Type B pancreatic cell (in vitro differentiated cells): ENCODE results near the gene CROCC2. TPM values are rescaled to one million over a fixed set of nuclear protein-coding genes. Genes with fewer than 3 reads are reported as not detected.

Source experiments
- DNase-seq: peaks from one replicate; pipeline ENCODE4 v3.0.0; 2021; ENCODE audit warnings: mixed read lengths; ENCODE audit not compliant: unreplicated experiment; ENCODE audit errors: extremely low spot score
- H3K27ac Mint-ChIP-seq: 2 replicates; pipeline ENCODE4 v1.8.0; 2021; ENCODE audit warnings: mild to moderate bottlenecking, mixed read lengths
- H3K27me3 Mint-ChIP-seq: 2 replicates; pipeline ENCODE4 v1.8.0; 2021; ENCODE audit warnings: mixed read lengths
- H3K36me3 Mint-ChIP-seq: 2 replicates; pipeline ENCODE4 v1.8.0; 2021; ENCODE audit warnings: mixed read lengths
- H3K4me1 Mint-ChIP-seq: one replicate; pipeline ENCODE4 v1.8.0; 2021; ENCODE audit warnings: mixed read lengths; ENCODE audit not compliant: unreplicated experiment
- H3K4me3 Mint-ChIP-seq: 2 replicates; pipeline ENCODE4 v1.8.0; 2021; ENCODE audit warnings: mild to moderate bottlenecking, mixed read lengths
- H3K9me3 Mint-ChIP-seq: 2 replicates; pipeline ENCODE4 v1.8.0; 2021; ENCODE audit warnings: mixed read lengths
- total RNA-seq: library from RNA; stranded (reverse); gene quantifications from 2 replicates; pipeline ENCODE4 v1.2.1, GENCODE V29; 2021; ENCODE audit warnings: low replicate concordance
- TF ChIP-seq, protein P1 (sequence below): fragments of 200-600 bp; sonication (generic); conservative IDR thresholded peaks from 2 replicates; pipeline ENCODE4 v1.5.0; 2021; ENCODE audit warnings: antibody characterized with exemption, mild to moderate bottlenecking

Gene CROCC2
- total RNA-seq, 1 donor from 2014 or later = 0.68 TPM

DNA sequence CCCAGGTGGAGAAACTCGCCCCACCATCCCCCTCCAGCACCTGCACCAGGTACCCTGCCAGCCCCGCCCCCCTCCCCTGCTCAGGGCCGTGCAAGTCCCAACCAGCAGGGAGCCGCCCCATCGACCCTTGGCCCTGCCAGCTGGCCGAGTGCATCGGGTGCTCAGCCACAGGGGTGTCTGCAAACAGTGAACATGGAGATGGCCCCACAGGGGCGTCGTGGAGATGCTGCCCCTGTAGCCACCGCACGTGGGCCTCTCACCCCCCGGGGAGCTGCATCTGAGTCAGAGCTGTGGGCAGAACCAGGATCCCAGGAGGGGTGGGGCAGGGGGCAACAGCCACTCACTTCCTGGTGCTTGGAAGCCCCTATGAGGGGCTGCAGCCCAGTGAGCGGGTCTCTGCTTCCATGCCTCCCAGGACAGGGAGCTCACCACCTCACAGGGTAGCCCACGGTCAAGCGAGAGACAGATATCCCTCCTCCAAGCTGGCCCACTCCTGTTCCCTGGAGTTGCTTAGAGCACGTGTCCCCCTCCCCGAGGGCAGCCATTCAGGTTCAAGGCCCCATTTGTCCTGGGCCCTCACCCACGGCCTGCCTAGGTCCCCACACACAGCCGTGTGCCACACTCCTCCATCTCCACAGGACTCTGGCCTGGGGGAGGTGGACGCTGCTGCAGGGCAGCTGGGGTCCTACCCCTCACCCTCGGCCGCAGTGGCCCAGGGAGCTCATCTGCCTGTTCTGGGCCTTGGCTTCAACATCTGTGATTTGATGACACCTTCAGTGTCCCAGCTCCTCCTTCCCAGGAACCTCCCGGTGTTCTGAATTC lies 9.1 kb upstream of the CROCC2 start:
- no peaks in the 10 kb centered on the region for H3K9me3 Mint-ChIP-seq
- DNase-seq = no peak
- peak overlapping the region; percentile 54 for H3K4me3 Mint-ChIP-seq
- no peaks in the 10 kb centered on the region for H3K36me3 Mint-ChIP-seq
- H3K27ac Mint-ChIP-seq = peak overlapping the region; percentile 48
- no peaks in the 10 kb centered on the region for H3K27me3 Mint-ChIP-seq
- H3K4me1 Mint-ChIP-seq = peaks cover 12% of the 10 kb centered on the region
- TF ChIP-seq, protein P1, sequence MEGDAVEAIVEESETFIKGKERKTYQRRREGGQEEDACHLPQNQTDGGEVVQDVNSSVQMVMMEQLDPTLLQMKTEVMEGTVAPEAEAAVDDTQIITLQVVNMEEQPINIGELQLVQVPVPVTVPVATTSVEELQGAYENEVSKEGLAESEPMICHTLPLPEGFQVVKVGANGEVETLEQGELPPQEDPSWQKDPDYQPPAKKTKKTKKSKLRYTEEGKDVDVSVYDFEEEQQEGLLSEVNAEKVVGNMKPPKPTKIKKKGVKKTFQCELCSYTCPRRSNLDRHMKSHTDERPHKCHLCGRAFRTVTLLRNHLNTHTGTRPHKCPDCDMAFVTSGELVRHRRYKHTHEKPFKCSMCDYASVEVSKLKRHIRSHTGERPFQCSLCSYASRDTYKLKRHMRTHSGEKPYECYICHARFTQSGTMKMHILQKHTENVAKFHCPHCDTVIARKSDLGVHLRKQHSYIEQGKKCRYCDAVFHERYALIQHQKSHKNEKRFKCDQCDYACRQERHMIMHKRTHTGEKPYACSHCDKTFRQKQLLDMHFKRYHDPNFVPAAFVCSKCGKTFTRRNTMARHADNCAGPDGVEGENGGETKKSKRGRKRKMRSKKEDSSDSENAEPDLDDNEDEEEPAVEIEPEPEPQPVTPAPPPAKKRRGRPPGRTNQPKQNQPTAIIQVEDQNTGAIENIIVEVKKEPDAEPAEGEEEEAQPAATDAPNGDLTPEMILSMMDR = no peak

- no peaks in the 10 kb centered on the region for H3K36me3 Mint-ChIP-seq
- H3K4me3 Mint-ChIP-seq = peak overlapping the region; percentile 67
- H3K9me3 Mint-ChIP-seq = no peaks in the 10 kb centered on the region
- no peaks in the 10 kb centered on the region for H3K27me3 Mint-ChIP-seq
- TF ChIP-seq, protein P1 = no peak
- no peak for DNase-seq
- H3K27ac Mint-ChIP-seq = peak overlapping the region; percentile 90
- H3K4me1 Mint-ChIP-seq = peaks cover 12% of the 10 kb centered on the region
Observed at GRCh38 chr2:240898108-240898730, 7.9 kb upstream of the CROCC2 start.

DNA sequence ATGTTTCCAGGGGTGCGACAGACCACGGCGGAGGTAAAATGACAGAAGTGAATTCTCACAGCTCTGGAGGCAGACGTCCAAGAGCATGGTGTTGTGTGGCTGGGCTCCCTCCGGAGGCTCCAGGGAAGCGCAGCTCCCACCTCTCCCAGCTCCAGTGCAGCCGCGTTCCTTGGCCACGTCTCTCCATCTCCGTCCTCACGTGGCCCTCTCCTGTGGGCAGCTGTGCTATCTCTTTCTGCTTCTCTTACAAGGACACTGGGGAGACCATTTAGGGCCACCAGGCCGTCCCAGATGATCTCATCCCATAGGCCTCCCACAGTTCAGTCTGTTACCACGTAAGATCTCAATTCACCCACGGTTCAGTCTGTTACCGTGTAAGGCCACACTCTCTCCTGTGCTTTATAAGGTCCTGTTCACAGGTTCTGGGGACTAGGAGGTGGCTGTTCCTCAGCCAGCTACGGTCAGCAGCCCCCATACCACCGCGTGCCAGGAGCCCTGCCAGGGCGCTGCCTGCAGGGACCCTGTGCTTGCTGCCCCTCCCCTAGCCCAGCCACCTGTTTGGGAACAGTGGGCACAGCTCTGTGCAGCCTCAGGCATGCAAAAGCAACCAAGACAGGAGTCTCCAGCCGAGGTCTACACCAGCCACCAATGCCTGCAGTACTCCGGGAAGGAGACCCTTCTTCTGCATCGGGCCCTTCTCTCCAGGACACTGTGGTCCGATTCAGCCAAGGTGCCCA lies 7.2 kb upstream of the CROCC2 start:
- no peaks in the 10 kb centered on the region for H3K36me3 Mint-ChIP-seq
- TF ChIP-seq, protein P1 = no peak
- H3K27ac Mint-ChIP-seq = peak overlapping the region; percentile 90
- no peak for DNase-seq
- peak overlapping the region; percentile 67 for H3K4me3 Mint-ChIP-seq
- no peaks in the 10 kb centered on the region for H3K27me3 Mint-ChIP-seq
- no peaks in the 10 kb centered on the region for H3K9me3 Mint-ChIP-seq
- peaks cover 8% of the 10 kb centered on the region for H3K4me1 Mint-ChIP-seq

DNA sequence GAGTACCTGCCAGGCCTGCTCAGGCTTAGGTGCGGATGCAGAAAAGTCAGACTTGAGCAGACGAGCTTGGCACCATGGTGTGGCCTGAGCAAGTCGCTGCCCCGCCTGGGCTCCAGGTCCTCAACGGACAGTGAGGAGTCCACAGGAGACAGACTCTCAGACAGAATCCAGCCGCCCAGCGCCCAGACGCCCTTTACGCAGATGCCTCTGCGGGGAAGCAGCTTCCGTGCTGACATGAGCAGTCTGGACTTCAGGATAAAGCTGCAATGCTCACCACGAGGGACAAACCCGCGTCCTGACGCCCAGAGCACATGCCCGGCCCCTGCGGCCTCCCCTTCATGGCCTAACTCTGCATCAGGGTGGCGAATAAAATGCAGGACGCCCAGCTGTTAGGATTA lies 6.7 kb upstream of the CROCC2 start:
- H3K4me1 Mint-ChIP-seq = peaks cover 8% of the 10 kb centered on the region
- no peak overlapping the region for H3K4me3 Mint-ChIP-seq
- peak overlapping the region; percentile 90 for H3K27ac Mint-ChIP-seq
- TF ChIP-seq, protein P1 = no peak
- no peaks in the 10 kb centered on the region for H3K27me3 Mint-ChIP-seq
- DNase-seq = no peak
- no peaks in the 10 kb centered on the region for H3K9me3 Mint-ChIP-seq
- no peaks in the 10 kb centered on the region for H3K36me3 Mint-ChIP-seq

GRCh38 chr2:240900141-240900860 lies 5.8 kb upstream of the CROCC2 start:
- Mint-ChIP-seq H3K9me3 (no peaks in the 10 kb centered on the region), H3K4me3 (no peak overlapping the region), H3K27ac (peak overlapping the region; percentile 33), H3K27me3 (no peaks in the 10 kb centered on the region), H3K4me1 (peaks cover 8% of the 10 kb centered on the region), H3K36me3 (no peaks in the 10 kb centered on the region)
- TF ChIP-seq, protein P1 = no peak
- no peak for DNase-seq
